HS-5 (cell line): ENCODE data around the gene STK11.

Experiments
- DNase-seq: peaks from one replicate; pipeline ENCODE4 v3.0.0-alpha.2; 2012; ENCODE audit warnings: low read depth

Gene STK11, protein sequence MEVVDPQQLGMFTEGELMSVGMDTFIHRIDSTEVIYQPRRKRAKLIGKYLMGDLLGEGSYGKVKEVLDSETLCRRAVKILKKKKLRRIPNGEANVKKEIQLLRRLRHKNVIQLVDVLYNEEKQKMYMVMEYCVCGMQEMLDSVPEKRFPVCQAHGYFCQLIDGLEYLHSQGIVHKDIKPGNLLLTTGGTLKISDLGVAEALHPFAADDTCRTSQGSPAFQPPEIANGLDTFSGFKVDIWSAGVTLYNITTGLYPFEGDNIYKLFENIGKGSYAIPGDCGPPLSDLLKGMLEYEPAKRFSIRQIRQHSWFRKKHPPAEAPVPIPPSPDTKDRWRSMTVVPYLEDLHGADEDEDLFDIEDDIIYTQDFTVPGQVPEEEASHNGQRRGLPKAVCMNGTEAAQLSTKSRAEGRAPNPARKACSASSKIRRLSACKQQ

DNA sequence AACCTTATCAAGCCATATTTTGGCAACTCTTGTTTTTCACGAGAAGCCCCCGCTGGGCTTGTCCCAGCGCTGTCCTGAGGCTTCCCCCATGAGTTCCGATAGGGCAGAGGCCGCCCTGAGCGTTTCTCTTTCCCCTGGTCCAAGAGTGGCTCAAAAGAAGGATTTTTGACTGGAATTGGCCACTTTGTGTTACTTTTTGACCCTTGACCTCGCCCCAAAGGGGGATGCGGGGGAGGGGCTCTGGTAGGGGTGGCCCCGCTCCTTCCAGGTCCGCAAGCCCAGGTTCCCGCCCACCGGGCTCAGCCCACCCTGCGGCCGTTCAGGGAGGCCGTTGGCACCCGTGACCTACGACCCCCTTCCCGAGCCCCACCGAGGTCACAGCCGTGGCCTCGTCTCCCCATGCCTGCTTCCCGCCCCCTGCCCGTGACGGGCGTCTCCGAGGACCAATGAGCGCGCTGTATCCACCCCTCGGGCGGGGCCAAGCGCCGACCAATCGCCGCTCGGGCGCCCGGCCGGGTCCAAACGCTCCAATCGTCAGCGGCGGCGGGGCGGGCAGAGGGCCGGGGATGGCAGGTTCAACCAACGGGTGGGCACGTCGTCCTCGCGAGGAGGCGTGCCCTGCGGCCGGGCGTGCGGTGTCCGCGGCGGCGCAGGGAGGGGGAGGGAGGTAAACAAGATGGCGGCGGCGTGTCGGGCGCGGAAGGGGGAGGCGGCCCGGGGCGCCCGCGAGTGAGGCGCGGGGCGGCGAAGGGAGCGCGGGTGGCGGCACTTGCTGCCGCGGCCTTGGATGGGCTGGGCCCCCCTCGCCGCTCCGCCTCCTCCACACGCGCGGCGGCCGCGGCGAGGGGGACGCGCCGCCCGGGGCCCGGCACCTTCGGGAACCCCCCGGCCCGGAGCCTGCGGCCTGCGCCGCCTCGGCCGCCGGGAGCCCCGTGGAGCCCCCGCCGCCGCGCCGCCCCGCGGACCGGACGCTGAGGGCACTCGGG lies at the start of gene STK11:
Gene STK11, plus strand, starts transcription at position 665 of the 986 bp plus-strand sequence. CDS start 1,136 bp downstream, outside the sequence.
- peak; percentile 63 for DNase-seq

DNA sequence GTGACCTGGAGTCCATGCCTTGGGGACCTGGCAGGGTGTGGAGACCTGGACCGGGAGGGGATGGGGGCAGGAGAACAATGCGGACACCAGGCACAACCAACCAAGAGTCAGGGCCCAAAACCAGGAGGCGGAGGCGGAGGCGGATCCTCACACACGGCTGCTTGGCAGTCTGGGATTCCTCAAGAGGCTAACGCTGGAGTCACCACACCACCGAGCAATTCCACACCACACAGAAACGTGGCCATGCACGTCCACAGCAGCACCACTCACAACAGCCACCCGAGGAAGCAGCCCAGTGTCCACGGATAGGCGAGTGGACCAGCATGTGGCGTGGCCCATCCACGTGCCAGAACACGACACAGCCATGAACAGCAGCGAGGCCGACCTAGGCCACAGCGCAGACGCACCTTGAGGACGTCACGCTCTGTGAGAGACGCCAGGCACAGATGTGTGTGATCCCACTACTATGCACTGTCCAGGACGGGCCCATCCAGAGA lies 49.2 kb upstream of the STK11 start:
- no peak for DNase-seq

DNA sequence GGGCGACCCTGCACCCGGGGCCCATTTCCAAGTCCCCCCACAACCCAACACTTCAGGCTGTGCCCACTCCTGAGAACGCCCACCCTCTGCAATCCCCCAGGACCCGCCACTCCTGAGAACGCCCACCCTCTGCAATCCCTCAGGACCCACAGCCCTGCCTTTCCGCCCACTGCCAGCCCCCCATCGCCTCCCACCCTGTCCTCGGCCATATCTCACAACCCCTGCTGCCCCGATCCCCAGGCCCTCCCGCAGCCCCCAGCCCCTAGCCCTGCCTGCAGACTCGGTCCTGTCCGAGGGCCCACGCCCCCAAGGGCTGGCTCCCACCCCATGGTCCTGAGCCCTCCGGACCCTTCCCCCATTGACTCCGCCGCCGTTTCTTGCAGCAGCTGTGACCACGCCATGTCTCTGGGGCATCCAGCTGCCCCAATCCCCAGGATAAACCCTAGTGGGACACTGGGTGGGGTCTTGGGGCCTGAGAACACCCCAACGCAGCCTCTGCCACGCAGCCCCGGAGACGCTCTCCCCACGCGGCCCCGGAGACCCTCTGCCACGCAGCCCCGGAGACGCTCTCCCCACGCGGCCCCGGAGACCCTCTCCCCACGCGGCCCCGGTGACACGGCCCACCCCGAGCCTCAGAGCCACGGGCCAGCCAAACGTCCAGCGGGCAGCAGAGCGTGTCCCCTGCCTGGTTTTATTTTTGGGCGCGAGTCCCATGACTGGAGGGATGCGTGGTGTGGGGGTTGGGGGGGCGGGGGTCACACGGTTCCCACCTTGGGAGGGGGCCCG lies 48.6 kb upstream of the STK11 start:
- no peak for DNase-seq

DNA sequence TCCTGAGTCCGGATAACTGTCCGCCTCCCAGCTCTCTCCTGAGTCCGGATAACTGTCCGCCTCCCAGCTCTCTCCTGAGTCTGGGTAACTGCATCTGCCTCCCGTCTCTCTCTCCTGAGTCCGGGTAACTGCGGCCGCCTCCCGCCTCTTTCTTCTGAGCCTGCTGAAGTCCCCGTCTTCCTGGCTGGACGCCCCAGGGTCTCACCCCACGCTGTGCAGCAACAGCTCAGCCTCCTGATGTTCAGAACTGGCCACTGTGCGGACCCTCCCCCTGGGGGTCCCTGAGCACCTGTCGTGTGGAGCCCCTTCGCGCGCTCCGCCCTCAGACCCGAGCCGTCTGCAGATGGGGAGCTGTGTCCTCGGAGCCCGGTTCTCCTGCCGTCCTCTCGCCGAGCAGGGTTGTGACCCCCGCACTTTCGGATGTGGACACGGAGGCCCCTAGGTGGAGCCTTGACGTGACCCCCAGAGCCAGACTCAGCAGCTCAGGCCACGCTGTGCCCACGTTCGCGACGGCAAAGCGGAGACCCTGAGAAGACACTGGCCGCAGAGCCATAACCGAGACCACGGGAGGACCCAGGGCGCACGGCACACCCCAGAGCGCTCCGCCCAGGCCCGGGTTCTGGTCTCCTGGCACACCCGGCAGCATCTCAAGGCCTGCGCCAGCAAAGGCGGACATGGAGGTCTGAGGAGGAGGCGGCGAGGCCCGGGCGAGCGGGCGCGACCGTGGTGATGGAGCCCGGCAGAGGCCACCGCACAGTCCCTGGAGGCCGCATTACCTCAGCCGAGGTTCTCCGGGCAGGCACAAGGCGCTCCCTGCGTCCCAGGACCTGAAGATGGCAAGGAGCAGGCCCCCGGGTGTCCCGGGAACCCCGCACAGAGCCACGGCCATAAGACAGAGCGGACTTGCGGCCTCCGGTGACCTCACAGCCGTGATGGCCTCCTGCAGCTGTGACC lies 47.4 kb upstream of the STK11 start:
- DNase-seq, result no peak

DNA sequence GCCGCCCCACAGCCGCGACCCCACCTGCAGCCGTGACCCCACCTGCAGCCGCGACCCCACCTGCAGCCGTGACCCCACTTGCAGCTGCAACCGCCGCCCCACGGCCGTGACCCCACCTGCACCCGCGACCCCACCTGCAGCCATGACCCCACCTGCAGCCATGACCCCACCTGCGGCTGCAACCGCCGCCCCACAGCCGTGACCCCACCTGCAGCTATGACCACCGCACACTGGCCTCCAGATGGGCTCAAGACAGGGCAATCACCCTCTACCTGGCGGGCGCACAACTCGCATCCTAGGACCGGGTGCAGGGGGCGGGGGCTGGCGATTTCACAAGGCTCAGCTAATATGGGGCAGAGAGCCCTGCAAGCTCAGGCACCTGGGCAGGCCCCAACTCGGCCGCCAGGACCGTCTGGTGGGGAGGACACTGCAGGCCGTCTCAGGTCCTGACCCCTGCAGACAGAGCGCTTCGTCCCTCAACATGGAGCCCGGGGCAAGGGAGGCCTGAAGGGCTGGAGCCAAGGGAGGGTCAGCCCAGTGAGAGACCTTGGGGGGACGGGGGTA lies 46.6 kb upstream of the STK11 start:
- DNase-seq, result no peak

DNA sequence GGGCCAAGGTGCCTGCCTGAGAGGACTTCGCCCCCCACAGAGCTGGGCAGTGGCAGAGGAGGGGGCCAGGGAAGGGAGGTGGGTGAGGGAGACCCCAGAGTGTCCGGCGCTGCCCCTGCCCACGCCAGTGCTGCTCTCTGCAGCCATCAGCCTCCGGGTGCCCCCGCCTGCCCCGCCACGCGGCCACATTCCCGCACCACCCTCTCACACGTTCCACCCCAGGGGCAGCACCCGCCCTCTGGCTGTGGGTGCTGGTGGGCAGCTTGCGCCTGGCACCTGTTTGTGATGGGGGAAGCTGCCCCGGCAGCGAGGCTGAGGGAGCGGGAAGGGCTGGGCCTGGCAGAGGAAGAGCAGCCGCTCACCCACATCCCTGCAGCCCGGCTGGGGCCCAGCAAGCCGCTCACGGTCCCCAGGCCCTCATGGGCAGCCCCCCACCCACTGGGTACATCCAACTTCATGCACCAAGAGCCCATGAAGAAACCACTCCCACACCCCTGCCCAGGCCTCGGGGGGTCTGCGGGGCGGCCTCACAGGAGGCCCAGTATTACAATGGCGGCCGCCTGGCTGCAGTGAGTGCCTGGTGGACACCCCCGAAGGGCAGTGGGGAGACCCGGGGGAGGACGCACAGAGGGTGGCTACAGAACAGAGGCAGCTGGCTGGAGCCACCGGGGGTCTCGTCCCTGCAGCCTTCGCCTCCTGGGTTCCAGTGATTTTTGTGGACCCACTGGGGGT lies 45.5 kb upstream of the STK11 start:
- DNase-seq, result no peak

DNA sequence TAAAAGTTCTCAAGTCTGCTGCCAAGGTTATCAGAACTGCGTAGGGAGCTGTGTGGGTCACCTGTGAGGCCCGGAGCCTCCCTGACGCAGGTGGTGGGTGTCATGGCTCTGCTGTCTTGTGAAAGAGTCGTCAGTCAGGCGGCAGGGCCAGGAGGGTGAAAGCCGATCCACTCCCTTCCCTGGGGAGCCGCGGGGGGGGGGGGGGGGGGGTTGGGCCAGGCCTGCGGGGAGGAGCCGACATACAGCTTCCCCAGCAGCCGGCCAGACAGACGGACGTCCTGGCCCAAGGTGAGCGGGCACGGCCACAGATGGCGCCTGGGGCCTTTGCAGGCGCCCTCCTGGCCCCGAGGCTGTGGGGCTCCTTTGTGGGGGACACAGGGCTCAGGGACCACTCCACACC lies 43.9 kb upstream of the STK11 start:
- no peak for DNase-seq

DNA sequence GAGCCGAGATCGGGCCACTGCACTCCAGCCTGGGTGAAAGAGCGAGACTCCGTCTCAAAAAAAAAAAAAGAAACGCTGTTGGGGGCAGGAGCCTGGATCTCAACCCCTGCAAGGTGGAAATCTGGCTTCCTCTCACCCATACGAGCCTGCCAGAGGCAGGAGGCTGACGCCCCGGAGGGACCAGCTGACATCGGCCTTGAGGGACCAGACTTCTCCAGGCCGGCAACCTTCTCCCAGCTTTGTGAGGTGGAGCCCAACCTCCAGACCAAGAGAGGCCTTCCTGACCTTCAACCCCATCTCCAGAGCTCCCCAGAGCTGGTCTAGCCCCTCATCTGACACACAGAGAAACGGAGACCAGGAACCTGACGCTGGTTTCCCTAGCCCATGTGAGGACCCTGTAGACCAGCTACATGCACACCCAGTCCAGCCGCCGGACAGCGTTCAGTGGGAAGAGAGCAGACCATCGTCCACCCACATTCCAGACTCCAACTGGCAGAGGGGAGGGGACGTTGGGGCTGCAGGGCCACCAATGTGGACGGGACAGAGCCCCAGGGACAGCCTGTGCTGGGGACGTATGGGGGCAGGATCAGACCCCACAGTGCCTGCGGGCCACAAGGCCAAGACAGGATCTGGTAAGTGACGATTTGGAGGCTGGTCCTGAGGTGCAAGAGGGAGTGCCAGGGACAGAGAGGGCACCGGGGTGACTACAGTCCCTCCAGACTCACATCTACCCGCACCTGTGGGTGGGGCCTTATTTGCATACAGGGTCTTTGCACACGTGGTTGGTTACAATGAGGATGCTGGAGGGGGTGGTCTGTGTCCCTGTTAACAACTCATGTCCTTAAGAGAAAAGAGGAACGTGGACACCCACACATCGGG lies 42.9 kb upstream of the STK11 start:
- DNase-seq, result no peak

DNA sequence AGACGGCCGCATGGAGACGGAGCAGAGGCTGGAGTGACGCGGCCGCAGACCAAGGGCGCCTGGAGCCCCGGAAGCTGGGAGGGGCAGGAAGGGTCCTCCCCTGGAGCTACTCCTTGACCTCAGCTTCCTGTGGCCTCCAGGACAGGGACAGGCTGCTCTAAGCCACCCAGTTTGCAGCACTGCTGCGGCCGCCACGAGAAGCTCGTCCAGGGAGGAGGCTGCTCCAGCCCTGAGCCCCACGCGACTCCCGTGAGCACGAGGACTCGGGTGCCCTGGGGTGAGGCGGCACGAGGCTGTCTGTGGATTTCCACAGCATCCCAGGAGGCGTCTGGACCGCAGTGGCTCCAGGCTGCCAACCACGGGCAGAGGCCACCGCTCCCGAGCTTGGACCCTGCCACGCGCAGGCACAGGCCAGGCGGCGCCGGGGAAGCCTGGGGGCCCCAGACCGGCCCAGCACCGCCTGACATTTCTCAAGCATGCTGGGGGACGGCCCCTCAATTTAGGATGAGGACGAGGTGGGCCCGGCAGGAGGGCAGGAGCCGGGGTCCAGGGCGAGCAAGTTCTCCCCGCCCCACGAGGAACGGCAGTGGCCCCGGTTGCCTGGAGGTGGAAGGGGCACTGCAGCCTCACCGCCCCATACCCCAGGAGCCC lies 42.2 kb upstream of the STK11 start:
- DNase-seq, result no peak

DNA sequence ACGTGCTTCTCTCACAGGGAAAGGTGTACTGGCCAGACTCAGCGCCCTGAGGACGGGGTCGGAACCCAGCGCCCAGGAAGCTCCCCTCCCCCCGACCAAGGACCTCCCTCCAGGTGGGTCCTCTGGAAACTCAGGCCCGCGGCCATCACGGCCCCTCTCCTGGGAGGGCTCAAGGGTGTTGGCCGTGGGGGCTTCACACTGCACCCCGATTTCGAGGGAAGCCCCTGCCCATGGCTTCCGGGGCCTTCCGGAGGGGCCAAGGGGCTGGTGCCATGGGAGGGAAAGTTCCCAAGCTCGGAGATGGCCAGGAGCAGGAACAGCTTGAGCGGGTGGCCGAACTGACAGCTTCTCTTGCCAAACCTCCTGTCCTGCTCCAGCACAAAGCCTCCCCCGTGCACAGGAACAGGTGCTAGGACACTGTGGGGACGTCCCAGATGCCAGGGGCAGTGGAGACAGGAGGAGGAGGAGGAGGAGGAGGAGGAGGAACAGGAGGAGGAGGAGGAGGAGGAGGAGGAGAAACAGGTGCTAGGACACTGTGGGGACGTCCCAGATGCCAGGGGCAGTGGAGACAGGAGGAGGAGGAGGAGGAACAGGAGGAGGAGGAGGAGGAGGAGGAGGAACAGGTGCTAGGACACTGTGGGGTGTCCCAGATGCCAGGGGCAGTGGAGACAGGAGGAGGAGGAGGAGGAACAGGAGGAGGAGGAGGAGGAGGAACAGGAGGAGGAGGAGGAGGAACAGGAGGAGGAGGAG lies 41.5 kb upstream of the STK11 start:
- no peak for DNase-seq

DNA sequence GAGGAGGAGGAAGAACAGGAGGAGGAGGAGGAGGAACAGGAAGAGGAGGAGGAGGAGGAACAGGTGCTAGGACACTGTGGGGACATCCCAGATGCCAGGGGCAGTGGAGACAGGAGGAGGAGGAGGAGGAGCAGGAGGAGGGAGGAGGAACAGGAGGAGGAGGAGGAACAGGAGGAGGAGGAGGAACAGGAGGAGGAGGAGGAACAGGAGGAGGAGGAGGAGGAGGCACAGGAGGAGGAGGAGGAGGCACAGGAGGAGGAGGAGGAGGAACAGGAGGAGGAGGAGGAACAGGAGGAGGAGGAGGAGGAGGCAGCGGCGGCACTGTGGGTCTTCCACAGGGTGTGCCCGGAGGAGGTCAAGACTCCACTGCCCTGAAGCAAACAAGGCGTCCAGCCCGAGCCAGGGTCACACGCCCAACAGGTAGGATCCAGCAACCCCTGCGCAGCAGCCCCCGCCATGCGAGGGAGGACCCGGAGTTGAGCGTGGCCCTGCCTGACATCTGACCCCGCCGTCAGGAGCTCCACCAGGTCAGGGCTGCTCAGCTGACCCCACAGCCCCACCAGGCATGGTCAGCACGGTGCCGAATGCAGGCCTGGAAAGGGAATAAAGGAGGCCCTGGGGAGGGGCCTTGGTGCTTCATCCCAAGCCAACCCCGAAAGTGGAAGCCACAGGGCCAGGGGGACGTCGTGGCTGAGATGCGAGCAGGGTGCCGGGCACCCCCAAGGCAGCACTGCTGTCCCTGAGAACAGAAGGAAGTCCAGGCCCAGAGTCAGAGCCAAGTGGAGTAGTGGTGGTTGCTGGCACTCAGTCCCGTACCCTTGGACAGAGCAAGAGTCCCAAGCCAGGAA lies 40.7 kb upstream of the STK11 start:
- DNase-seq, result no peak

DNA sequence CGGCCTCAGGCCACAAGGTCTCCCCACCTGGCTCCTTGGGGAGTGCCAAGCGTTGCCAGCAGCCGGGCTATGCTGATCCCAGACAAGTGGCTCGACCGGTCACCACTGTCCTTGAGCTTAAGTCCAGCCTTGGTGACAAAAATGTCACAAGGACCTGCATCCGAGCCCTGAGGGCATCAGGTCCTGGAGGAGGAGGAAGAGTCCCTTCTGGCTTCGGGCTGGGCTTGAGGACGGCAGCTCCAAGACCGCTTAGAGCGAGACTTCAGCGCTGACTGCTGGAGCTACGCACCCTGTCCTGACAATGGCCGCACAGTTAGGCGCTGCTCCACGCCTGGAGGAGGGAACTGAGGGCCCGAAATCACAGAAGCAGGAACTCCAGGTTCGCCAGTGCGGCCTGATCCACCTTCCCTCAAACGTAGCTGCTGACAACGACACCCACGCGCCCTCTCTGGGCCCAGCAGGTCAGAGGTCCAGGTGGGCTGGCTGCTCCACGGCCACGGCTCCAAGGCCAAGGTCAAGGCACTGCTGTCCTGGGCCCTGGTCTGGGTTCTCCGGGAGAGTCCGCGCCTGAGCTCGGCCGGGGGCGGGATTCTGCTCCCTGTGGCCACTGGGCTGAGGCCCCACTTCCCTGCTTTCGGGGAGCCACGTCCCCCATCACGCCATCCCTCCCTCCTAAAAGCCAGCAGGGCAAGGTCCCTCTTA lies 38.6 kb upstream of the STK11 start:
- DNase-seq, result no peak

DNA sequence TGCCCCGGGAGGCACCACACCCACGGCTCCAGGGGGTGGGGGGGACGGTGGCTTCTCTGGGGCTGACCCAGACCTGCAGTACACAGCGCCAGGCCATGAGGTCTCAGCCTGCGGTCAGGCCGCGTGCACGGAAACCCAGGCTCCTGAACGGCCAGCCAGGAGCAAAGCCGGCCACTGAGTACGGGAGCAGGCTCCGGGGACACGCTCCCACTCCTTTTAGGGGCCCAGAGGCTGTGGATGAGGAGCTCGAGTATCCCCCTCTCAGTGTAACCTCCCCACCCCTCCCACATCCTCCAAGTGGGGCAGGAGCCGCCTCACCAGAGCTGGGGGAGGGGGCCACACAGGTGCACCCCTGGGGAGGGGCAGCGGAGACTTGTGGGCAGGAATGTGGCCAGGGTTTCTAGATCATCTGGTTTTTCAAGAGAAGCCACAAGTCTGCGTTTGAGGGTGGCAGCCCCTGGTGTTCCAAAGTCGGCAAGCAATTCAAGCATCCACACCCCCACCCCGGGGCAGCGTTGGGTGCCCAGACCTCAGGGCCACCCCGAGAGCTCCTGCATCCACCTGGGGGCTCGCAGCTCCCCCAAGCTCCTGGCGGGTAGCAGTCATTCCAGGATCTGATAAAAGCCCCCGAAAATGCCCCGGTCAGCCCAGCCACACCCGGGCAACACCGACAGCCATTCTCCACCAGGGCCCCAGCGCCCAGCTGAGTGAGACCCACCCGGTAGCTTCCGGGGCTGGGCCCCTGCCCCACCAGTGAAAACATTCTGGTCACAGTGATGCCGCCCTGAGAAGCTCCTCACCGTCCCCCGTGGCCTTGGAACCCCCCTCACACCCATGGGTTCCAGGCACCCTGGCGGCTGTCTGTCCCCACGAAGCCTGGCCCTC lies 37.6 kb upstream of the STK11 start:
- DNase-seq, result no peak

DNA sequence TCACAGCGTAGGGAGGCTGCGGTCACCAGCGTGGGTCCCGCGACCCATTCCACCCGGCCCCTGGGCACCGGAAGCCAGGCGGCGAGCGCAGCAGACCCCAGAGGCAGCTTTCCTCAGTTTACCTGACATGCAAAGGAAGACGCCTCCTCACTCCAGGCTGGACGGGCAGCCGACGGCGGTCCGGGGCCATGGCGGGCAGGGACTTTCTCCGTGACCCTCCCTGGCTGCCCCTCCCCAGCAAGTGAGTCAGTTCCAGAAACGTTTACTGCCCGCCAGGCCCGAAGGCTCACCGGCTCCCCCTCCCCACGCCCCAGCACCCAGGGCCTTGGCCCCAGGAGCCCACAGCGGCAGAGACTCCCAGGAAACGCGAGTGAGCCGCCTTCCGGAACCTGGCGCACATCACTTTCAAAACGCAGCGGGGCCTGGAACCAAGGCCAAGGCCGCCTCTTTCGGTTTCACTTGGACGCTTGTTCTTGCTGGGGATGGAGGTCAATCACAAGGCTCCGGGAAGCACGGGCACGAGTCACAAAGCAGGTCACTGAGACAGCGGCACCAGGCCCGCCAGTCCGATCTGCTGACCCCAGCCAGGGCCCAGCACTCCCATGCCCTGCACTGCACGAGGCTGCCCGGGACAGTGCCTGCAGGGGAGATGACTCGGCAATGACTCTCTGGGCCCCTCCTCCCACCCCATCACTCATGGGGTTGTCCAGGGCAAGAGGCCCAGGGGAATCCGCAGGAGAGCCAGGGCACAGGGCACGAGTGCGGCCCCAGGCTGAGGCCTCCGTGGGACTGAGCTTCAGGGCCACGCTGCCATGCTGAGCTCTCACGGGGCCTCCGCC lies 36.8 kb upstream of the STK11 start:
- DNase-seq, result no peak
